ENCODE results near the gene HSPA8.
"Not testable (repeated sequence)": the region's sequence is repeated elsewhere in the genome, so short reads cannot be mapped to it uniquely, and the experiment has no call there.

GRCh38 chr11:123090168-123090567 lies 28.2 kb upstream of the HSPA8 start:
- not testable (repeated sequence) for TF ChIP-seq TAF7 (optimal IDR thresholded peaks at IDR 0.05; ENCODE audit: borderline replicate concordance, low read depth, low read length); HDAC6 (IDR thresholded peaks at IDR 0.05; ENCODE audit: low read depth, low read length); POLR2AphosphoS5 (IDR thresholded peaks at IDR 0.05; ENCODE audit: low read depth, low read length); CEBPB (IDR thresholded peaks at IDR 0.05; ENCODE audit: low read depth, low read length); RBBP5 (IDR thresholded peaks at IDR 0.05; ENCODE audit: borderline replicate concordance, low read depth, low read length); YY1 (IDR thresholded peaks at IDR 0.05; ENCODE audit: low read depth, low read length); ATF2 (IDR thresholded peaks at IDR 0.05; ENCODE audit: low read length); EGR1 (IDR thresholded peaks at IDR 0.05; ENCODE audit: borderline replicate concordance, low read depth, low read length); POLR2A (IDR thresholded peaks at IDR 0.05; ENCODE audit: control extremely low read depth in 1 of 2, low read depth in 2 of 2, low read length in 2 of 2)
- TF ChIP-seq, protein P1, sequence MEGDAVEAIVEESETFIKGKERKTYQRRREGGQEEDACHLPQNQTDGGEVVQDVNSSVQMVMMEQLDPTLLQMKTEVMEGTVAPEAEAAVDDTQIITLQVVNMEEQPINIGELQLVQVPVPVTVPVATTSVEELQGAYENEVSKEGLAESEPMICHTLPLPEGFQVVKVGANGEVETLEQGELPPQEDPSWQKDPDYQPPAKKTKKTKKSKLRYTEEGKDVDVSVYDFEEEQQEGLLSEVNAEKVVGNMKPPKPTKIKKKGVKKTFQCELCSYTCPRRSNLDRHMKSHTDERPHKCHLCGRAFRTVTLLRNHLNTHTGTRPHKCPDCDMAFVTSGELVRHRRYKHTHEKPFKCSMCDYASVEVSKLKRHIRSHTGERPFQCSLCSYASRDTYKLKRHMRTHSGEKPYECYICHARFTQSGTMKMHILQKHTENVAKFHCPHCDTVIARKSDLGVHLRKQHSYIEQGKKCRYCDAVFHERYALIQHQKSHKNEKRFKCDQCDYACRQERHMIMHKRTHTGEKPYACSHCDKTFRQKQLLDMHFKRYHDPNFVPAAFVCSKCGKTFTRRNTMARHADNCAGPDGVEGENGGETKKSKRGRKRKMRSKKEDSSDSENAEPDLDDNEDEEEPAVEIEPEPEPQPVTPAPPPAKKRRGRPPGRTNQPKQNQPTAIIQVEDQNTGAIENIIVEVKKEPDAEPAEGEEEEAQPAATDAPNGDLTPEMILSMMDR (IDR thresholded peaks at IDR 0.05; ENCODE audit: control extremely low read depth in 1 of 3, insufficient read depth in 1 of 3, low read depth in 1 of 3, low read length in 3 of 3), result not testable (repeated sequence)
